ENCODE data around the gene ATP5PO.

ATP5PO gene

GRCh38 chr21:33898586-33898985, 17.0 kb downstream of the ATP5PO start:
- DNase-seq (ENCODE audit: low spot score) = no peak

GRCh38 chr21:33897739-33898138, 17.9 kb downstream of the ATP5PO start:
- no peak for DNase-seq (ENCODE audit: low spot score)

- no peak for DNase-seq (ENCODE audit: low spot score)
Observed at GRCh38 chr21:33897098-33897497, 18.5 kb downstream of the ATP5PO start.

GRCh38 chr21:33896691-33897090, 18.9 kb downstream of the ATP5PO start:
- no peak for DNase-seq (ENCODE audit: low spot score)

- no peak for DNase-seq (ENCODE audit: low spot score)
Observed at GRCh38 chr21:33895356-33895755, 20.2 kb downstream of the ATP5PO start.

- DNase-seq (ENCODE audit: low spot score) = no peak
Observed at GRCh38 chr21:33894736-33895288, 20.8 kb downstream of the ATP5PO start.

- DNase-seq (ENCODE audit: low spot score) = no peak
Observed at GRCh38 chr21:33893917-33894316, 21.7 kb downstream of the ATP5PO start.

GRCh38 chr21:33892853-33893252, 22.8 kb downstream of the ATP5PO start:
- DNase-seq (ENCODE audit: low spot score) = no peak

- no peak for DNase-seq (ENCODE audit: low spot score)
Observed at GRCh38 chr21:33890187-33890586, 25.4 kb downstream of the ATP5PO start.

- no peak for DNase-seq (ENCODE audit: low spot score)
Observed at GRCh38 chr21:33886321-33886720, 29.3 kb downstream of the ATP5PO start.

GRCh38 chr21:33885172-33885514, 30.5 kb downstream of the ATP5PO start:
- DNase-seq (ENCODE audit: low spot score) = no peak

GRCh38 chr21:33884376-33885171, 31.0 kb downstream of the ATP5PO start:
- no peak for DNase-seq (ENCODE audit: low spot score)

- no peak for DNase-seq (ENCODE audit: low spot score)
Observed at GRCh38 chr21:33883118-33883517, 32.5 kb downstream of the ATP5PO start.

GRCh38 chr21:33881689-33882440, 33.7 kb downstream of the ATP5PO start:
- DNase-seq (ENCODE audit: low spot score) = no peak

GRCh38 chr21:33880626-33881025, 35.0 kb downstream of the ATP5PO start:
- DNase-seq (ENCODE audit: low spot score) = no peak

GRCh38 chr21:33878824-33879223, 36.8 kb downstream of the ATP5PO start:
- DNase-seq (ENCODE audit: low spot score) = no peak

GRCh38 chr21:33875026-33875695, 40.4 kb downstream of the ATP5PO start:
- DNase-seq (ENCODE audit: low spot score) = no peak

- no peak for DNase-seq (ENCODE audit: low spot score)
Observed at GRCh38 chr21:33874161-33874560, 41.4 kb downstream of the ATP5PO start.

- DNase-seq (ENCODE audit: low spot score) = no peak
Observed at GRCh38 chr21:33872881-33873515, 42.6 kb downstream of the ATP5PO start.

GRCh38 chr21:33871171-33871570, 44.4 kb downstream of the ATP5PO start:
- DNase-seq (ENCODE audit: low spot score) = no peak

- DNase-seq (ENCODE audit: low spot score) = no peak
Observed at GRCh38 chr21:33870768-33871167, 44.8 kb downstream of the ATP5PO start.

GRCh38 chr21:33869873-33870272, 45.7 kb downstream of the ATP5PO start:
- DNase-seq (ENCODE audit: low spot score) = no peak
